Loucy (cell line): ENCODE results near the gene MYO7B.

Experiments used
- H2AFZ ChIP-seq: fragments of 200-600 bp; sonication (generic); 2 replicates; pipeline ENCODE4 v1.6.0; 2016; ENCODE audit warnings: antibody characterized with exemption, mild to moderate bottlenecking, low read length, moderate library complexity
- H3F3A ChIP-seq: fragments of 200-600 bp; 2 replicates; pipeline ENCODE4 v1.6.0; 2016; ENCODE audit warnings: antibody characterized with exemption, low read depth, mild to moderate bottlenecking
- H3K27me3 ChIP-seq: fragments of 200-600 bp; sonication (generic); 2 replicates; pipeline ENCODE4 v1.6.1; 2014; ENCODE audit warnings: low read length, mild to moderate bottlenecking; ENCODE audit not compliant: insufficient read depth, poor library complexity, severe bottlenecking
- H3K36me3 ChIP-seq: fragments of 200-600 bp; sonication (generic); 2 replicates; pipeline ENCODE4 v1.6.1; 2016; ENCODE audit warnings: low read length; ENCODE audit not compliant: insufficient read depth
- H3K4me1 ChIP-seq: fragments of 200-600 bp; sonication (generic); 2 replicates; pipeline ENCODE4 v1.5.1; 2014; ENCODE audit warnings: low read length, mild to moderate bottlenecking; ENCODE audit not compliant: insufficient read depth, poor library complexity, severe bottlenecking
- H3K4me2 ChIP-seq: fragments of 200-600 bp; sonication (generic); 2 replicates; pipeline ENCODE4 v1.6.0; 2014; ENCODE audit warnings: antibody characterized with exemption, low read length, low read depth, mild to moderate bottlenecking; ENCODE audit not compliant: poor library complexity, severe bottlenecking
- H3K4me3 ChIP-seq: fragments of 200-600 bp; sonication (generic); 2 replicates; pipeline ENCODE4 v1.5.1; 2014; ENCODE audit warnings: low read length, mild to moderate bottlenecking, mixed read lengths; ENCODE audit not compliant: poor library complexity, severe bottlenecking
- H3K79me2 ChIP-seq: fragments of 200-600 bp; sonication (generic); 2 replicates; pipeline ENCODE4 v1.6.1; 2014; ENCODE audit warnings: low read length; ENCODE audit not compliant: insufficient read depth
- H3K9ac ChIP-seq: fragments of 200-600 bp; sonication (generic); 2 replicates; pipeline ENCODE4 v1.6.0; 2014; ENCODE audit warnings: mild to moderate bottlenecking, low read depth, low read length, moderate library complexity; ENCODE audit not compliant: poor library complexity, severe bottlenecking
- H3K9me2 ChIP-seq: fragments of 200-600 bp; sonication (generic); replicated peaks from 2 replicates; pipeline ENCODE4 v1.6.1; 2016; ENCODE audit warnings: low read depth, low read length, mixed read lengths
- H3K9me3 ChIP-seq: fragments of 200-600 bp; sonication (generic); 2 replicates; pipeline ENCODE4 v1.6.1; 2014; ENCODE audit warnings: mild to moderate bottlenecking, antibody characterized with exemption, low read length, low read depth; ENCODE audit not compliant: insufficient read depth
- H4K20me1 ChIP-seq: fragments of 200-600 bp; sonication (generic); 2 replicates; pipeline ENCODE4 v1.6.0; 2014; ENCODE audit warnings: antibody characterized with exemption, low read length, mild to moderate bottlenecking; ENCODE audit not compliant: insufficient read depth, poor library complexity, severe bottlenecking
- CTCF ChIP-seq: fragments of 200-600 bp; sonication (generic); conservative IDR thresholded peaks from 2 replicates; pipeline ENCODE4 v1.5.1; 2014; ENCODE audit warnings: mild to moderate bottlenecking, antibody characterized with exemption, low read length
- EZH2phosphoT487 ChIP-seq: fragments of 200-600 bp; IDR thresholded peaks from 2 replicates; pipeline ENCODE4 v1.6.1; 2018; ENCODE audit warnings: antibody characterized with exemption, mild to moderate bottlenecking, moderate library complexity, borderline replicate concordance

MYO7B gene

GRCh38 chr2:127575941-127576432 lies 40.5 kb downstream of the MYO7B start:
- Histone ChIP-seq H3K79me2 (no peaks in the 10 kb centered on the region), H3K4me1 (no peaks in the 10 kb centered on the region), H3K4me2 (no peak overlapping the region), H3K4me3 (no peak overlapping the region), H3K36me3 (no peaks in the 10 kb centered on the region), H3F3A (no peaks in the 10 kb centered on the region), H3K9me3 (no peaks in the 10 kb centered on the region), H3K9ac (no peak overlapping the region), H2AFZ (no peak overlapping the region), H3K27me3 (no peaks in the 10 kb centered on the region), H4K20me1 (no peaks in the 10 kb centered on the region), H3K9me2 (no peaks in the 10 kb centered on the region)
- TF ChIP-seq CTCF (no peak), EZH2phosphoT487 (no peak)

GRCh38 chr2:127576433-127577207 lies 41.1 kb downstream of the MYO7B start:
- H3K4me3 ChIP-seq, result no peak overlapping the region
- H3K9ac ChIP-seq, result no peak overlapping the region
- H3K4me2 ChIP-seq, result no peak overlapping the region
- no peak overlapping the region for H2AFZ ChIP-seq
- H3K36me3 ChIP-seq, result no peaks in the 10 kb centered on the region
- TF ChIP-seq CTCF (no peak), EZH2phosphoT487 (no peak)
- H3F3A ChIP-seq, result no peaks in the 10 kb centered on the region
- no peaks in the 10 kb centered on the region for H3K4me1 ChIP-seq
- no peaks in the 10 kb centered on the region for H3K27me3 ChIP-seq
- H3K79me2 ChIP-seq, result no peaks in the 10 kb centered on the region
- no peaks in the 10 kb centered on the region for H3K9me2 ChIP-seq
- H3K9me3 ChIP-seq, result no peaks in the 10 kb centered on the region
- no peaks in the 10 kb centered on the region for H4K20me1 ChIP-seq

- Histone ChIP-seq H3K9me2 (no peaks in the 10 kb centered on the region), H3K4me1 (no peaks in the 10 kb centered on the region), H3K9me3 (no peaks in the 10 kb centered on the region), H3K79me2 (no peaks in the 10 kb centered on the region), H3K4me3 (no peak overlapping the region), H3K36me3 (no peaks in the 10 kb centered on the region), H2AFZ (no peak overlapping the region), H3F3A (no peaks in the 10 kb centered on the region), H4K20me1 (no peaks in the 10 kb centered on the region), H3K4me2 (no peak overlapping the region), H3K9ac (no peak overlapping the region), H3K27me3 (no peaks in the 10 kb centered on the region)
- TF ChIP-seq EZH2phosphoT487, result no peak
- no peak for TF ChIP-seq CTCF
Measured at GRCh38 chr2:127577208-127577475, 41.7 kb downstream of the MYO7B start.
